ENCODE results near the gene ZDHHC17.
"Not testable (repeated sequence)": the region's sequence is repeated elsewhere in the genome, so short reads cannot be mapped to it uniquely, and the experiment has no call there.

ZDHHC17 gene, protein sequence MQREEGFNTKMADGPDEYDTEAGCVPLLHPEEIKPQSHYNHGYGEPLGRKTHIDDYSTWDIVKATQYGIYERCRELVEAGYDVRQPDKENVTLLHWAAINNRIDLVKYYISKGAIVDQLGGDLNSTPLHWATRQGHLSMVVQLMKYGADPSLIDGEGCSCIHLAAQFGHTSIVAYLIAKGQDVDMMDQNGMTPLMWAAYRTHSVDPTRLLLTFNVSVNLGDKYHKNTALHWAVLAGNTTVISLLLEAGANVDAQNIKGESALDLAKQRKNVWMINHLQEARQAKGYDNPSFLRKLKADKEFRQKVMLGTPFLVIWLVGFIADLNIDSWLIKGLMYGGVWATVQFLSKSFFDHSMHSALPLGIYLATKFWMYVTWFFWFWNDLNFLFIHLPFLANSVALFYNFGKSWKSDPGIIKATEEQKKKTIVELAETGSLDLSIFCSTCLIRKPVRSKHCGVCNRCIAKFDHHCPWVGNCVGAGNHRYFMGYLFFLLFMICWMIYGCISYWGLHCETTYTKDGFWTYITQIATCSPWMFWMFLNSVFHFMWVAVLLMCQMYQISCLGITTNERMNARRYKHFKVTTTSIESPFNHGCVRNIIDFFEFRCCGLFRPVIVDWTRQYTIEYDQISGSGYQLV

DNA sequence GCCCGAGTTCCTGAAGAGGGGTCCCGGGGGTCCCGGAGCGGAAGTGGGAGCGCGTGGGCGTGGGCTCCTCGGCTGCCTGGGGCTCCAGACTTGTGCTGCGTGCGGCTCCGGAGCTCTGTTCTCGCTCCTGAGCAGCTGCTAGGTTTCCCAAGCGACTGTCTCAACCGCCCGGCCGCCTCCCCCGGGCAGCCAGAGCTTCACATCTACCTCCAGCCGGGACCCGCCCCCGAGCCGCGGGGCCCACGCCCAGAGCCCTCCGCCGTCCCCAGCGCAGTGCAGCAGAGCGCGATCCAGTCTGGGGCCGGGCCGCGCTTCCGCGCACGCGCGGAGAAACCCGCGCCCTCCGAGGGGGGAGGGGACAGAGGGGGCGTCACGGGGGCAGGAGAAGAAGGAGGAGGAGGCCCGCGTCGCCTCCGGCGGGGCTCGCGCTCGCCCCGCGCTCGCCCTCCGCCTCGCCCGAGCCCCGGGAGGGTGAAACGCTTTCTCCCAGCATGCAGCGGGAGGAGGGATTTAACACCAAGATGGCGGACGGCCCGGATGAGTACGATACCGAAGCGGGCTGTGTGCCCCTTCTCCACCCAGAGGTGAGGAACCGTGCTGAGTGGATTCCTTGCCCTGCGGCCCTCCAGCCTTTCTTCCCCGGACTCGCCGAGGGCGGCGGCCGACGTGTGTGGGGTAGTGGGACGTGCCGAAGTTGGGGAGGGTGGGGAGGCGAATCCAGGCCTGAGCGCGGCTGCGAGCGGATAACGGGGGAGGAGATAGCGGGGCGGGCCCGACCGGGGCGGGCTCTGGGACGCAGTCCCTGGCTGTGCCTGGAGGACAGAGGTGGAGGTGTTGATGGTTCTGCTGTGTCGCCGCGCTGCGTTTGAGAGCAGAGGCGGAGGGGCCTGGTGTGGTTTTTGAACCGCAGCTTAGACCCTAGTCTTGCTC, at the start of gene ZDHHC17:
TSS of gene ZDHHC17 (plus strand) at position 370 of the 930 bp plus-strand sequence. CDS start at position 492, 122 bp downstream.
- DNase-seq (ENCODE audit: low read depth): peak; percentile 87

DNA sequence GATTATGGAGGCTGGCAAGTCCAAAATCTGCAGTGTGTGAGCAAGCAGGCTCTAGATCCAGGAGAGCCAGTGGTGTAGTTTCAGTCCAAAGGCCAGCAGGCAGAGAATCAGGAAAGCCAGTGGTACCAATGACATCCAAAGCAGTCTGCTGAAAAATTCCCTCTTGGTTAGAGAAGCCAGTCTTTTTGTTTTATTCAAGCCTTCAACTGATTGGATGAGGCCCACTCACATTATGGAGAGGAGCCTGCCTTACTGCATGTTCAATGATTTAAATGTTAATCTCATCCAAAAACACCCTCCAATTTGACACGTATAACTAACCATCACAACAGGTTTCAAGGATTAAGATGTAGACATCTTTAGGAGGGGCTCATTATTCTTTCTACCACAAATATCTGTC, 49.5 kb upstream of the ZDHHC17 start:
- no peak for DNase-seq (ENCODE audit: low read depth)

DNA sequence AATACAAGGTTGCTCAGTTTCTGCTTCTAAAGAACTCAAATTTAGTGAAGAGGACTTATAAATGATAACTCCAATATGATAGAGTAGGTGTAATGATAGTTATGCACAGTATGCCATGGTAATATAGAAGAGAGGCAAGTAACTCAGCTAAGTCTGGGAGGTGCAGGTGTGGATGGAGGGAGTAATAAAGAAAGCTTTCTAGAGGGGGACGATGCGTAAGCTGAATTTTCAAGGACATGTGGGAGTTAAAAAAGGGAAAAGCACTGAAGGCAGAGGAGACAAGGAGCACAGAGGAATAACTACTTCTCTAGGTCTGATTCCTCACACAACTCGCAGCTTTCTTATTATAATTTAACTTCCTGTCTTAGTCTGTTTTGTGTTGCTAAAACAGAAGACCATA, 49.1 kb upstream of the ZDHHC17 start:
- DNase-seq (ENCODE audit: low read depth): no peak

DNA sequence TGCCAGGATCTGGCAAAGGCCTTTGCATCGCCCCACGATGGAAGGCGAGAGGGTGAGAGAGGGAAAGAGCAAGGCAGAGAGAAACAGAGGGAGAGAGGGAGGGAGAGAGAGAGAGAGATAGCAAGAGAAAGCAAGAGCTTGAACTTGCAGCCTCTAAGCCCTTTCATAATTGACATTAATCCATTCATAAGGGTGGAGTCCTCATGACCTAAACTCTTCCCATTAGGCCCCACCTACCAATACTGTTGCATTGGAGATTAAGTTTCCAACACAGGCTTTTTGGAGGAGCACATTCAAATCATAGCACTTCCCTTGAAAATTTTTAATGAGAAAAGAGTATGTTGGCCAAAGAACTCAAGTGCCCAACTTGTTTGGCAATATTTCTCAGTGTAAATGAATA, 48.6 kb upstream of the ZDHHC17 start:
- no peak for DNase-seq (ENCODE audit: low read depth)

DNA sequence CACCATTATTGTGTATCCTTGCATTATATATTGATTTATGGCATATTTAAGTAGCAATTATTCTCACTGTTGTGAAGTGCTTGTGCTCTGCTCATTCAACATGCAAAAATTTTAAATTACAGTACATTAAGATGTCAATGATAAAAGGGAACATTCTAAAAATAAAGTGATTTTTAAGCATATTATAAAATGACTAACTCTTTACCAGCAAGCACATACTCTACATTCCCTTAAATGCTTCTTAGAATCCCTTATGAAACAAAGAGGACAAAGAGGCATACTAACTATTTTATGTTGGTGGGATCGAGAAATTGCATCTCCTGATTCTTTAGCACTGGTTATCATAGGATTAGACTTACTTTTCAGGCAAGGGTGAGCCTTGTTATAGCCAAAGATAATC, 46.6 kb upstream of the ZDHHC17 start:
- DNase-seq (ENCODE audit: low read depth): no peak

DNA sequence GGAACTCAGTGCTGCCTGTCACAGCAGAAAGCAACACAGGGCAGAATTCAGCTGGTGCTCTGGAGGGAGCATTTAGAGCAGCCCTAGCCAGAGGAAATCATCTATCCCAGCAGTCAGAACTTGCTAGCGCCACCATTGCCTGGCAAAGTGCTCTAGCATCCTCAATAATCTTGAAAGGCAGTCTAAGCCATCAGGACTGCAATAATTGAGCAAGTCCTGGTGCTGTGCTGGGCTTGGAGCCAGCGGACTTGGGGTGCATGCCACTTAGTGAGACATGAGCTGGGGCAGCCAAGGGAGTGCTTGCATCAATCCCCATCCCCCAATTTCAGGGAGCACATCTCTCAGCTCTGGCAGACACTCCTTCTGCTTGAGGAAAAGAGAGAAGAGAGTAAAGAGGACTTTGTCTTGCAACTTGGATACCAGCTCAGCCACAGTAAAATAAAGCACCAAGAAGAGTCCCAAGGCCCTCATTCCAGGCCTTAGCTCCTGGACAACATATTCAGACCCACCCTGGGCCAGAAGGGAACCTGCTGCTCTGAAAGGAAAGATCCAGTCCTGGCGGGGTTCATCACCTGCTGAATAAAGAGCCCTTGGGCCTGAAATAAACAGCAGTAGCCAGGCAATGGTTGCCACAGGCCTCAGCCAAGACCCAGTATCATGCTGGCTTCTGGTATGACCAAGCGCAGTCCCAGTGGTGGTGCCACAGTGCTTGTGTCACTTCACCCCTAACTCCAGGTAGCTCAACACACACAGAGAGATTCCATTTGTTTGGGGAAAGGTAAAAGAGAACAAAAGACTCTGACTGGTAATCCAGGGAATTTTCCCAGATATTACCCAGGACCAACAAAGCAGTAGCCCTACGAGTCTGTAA, 44.5 kb upstream of the ZDHHC17 start:
- no peak for DNase-seq (ENCODE audit: low read depth)

DNA sequence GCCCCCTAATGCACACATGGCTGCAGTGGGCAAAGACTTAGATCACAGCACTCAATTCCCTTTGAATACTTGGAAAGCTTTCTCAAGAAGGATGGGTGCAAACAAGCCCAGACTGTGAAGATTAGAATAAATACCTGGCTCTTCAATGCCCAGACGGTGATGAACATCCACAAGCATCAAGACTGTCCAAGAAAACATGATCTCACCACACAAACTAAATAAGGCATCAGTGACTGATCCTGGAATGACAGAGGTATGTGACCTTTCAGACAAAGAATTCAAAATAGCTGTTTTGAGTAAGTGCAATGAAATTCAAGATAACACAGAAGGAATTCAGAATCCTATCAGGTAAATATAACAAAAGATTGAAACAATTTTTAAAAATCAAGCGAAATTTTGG, 43.8 kb upstream of the ZDHHC17 start:
- DNase-seq (ENCODE audit: low read depth): no peak

DNA sequence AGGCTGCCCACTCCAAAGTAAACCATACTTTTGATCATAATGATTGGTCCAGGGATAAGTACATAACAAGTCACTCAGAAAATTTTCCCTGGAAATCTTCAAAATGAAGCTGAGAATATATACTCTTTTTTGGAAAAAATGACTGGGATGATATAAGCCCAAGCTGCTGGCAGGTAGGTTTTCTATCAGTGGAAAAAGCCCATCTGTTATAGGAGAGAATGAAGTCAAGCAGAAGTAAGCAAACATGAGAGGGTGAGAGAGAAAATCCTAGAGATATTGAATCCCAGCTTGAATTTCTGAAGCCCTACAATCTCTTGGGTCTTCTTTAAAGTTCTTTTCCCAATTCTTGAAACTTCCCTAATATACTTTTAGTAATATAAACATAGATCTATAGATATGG, 37.3 kb upstream of the ZDHHC17 start:
- no peak for DNase-seq (ENCODE audit: low read depth)

DNA sequence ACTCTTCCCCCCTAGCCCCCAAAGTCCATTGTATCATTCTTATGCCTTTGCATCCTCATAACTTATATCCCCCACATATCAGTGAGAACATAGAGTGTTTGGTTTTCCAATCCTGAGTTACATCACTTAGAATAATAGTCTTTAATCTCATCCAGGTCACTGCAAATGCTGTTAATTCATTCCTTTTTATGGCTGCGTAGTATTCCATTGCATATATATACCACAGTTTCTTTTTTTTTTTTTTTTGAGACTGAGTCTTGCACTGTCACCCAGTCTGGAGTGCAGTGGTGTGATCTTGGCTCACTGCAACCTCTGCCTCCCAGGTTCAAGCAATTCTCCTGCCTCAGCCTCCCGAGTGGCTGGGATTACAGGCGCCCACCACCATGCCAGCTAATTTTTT, 31.7 kb upstream of the ZDHHC17 start:
- DNase-seq (ENCODE audit: low read depth): not testable (repeated sequence)

DNA sequence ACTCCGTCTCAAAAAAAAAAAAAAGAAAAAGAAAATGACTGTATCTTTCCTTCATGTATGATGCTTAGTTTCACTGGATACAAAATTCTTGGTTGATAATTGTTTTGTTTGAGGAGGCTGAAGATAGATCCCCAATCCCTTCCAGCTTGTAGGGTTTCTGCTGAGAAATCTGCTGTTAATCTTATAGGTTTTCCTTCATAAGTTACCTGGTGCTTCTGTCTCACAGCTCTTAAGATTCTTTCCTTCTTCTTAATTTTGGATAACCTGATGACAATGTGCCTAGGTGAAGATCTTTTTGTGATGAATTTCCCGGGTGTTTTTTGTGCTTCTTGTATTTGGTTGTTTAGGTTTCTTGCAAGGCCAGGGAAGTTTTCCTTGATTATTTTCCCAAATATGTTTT, 26.2 kb upstream of the ZDHHC17 start:
- not testable (repeated sequence) for DNase-seq (ENCODE audit: low read depth)

DNA sequence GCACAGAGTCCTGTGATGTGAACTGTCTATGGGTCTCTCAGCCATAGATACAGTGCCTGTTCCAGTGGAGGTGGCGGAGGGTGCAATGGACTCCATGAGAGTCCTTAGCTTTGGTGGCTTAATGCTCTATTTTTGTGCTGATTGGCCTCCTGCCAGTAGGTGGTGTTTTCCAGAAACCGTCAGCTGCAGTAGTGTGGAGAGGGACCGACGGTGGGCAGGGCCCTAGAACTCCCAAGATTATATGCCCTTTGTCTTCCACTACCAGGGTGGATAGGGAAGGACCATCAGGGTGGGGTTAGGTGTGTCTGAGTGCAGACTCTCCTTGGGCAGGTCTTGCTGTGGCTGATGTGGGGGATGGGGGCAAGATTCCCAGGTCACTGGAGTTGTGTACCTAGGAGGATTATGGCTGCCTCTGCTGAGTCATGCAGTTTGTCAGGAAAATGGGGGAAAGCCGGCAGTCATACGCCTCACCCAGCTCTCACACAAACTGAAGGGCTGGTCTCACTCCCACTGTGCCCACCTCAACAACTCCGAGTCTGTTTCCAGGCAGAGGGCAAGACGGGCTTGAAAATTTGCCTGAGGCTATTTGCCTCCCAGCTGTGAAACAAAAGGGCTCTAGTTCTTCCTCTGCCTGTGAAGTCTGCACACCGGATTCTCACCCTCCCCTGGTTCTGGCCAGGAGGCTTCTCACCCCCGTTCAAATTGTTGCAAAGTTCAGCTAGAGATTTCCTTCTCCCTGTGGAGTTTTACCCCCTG, 24.9 kb upstream of the ZDHHC17 start:
- DNase-seq (ENCODE audit: low read depth): no peak

DNA sequence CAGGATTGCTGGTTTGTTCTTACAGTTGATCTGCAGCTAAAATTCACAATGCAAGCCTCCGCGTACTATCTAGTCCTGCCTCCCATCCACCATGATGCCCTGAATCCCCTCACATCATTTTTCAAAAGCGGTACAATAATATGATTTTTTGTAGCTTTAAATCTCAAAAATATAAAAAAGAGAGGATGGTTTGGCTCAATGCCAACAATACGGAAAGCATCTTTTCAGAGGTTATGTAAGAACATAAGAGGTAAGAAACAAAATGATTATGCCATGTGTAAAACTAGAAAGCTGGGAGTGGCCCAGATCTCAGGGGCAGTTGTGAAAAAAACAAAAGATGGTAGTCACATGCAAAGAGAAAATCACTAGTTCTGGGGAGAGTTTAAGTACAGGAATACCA, 24.0 kb upstream of the ZDHHC17 start:
- DNase-seq (ENCODE audit: low read depth): no peak

DNA sequence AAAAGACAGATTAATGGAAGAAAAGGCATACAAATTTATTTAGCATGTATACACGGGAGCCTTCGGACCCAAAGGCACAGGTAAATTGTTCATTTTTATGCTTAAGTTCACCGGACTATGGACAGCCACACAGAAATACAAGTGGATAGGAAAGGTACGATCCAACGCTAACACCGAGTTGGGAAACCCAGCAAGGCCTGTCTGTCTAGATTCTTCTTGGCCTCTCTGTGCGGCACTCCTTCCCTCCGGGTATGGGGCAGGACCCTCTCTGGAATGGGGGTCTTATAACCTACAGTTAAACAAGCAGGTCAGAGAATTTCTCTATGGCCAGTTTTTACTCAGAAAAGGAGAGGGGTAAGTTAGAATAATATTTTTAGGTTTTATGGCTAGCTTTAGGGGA, 23.4 kb upstream of the ZDHHC17 start:
- no peak for DNase-seq (ENCODE audit: low read depth)

DNA sequence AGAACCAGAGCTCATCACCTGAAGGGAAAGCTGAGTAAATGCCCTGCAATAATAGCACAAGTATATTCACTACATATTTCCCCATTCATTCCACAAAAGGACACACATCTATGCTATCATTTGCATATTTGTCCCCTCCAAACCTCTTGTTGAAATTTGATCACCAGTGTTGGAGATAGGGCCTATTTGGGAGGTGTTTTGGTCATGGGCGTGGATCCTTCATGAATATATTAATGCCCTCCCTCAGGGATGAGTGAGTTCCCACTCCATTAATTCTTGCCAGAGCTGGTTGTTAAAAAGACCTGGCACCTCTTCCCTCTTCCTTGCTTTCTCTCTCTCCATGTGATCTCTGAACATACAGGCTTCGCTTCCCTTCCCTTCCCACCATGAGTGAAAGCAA, 18.6 kb upstream of the ZDHHC17 start:
- DNase-seq (ENCODE audit: low read depth): no peak

DNA sequence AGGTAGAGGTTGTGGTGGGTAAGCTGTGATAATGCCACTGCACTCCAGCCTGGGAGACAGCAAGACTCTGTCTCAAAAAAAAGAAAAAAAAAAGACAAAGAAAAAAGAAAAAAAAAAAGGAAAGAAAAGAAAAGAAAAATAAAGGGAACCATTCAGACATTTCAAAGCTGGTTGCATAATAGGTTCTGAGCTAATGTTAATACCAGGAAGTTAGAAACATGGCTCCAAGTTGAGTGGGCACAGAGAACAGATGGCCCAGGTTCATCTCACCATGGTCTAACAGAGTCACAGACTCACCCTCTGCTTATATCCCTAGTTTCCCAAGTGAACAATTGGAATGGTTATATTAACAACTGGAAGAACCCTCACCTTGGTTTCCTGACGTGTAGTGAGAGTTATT, 17.4 kb upstream of the ZDHHC17 start:
- no peak for DNase-seq (ENCODE audit: low read depth)

DNA sequence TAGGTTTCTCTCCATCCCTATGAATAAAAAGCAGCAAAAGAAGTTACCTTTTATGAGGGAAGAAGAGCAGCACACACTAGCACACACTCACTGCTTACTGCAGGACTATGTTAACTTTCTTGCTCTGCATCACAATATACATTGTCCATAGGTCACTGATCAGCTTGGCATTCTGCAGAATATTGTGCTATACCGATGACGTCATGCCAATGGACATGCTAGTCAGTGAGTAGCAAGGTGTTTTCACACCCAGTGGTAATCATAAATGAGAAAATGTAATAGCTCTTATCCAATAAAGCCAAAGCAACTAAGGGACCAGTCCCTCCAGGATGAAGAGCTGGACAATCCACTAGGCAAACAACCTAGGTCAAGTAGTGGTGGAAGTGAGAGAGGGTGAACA, 16.7 kb upstream of the ZDHHC17 start:
- DNase-seq (ENCODE audit: low read depth): no peak

DNA sequence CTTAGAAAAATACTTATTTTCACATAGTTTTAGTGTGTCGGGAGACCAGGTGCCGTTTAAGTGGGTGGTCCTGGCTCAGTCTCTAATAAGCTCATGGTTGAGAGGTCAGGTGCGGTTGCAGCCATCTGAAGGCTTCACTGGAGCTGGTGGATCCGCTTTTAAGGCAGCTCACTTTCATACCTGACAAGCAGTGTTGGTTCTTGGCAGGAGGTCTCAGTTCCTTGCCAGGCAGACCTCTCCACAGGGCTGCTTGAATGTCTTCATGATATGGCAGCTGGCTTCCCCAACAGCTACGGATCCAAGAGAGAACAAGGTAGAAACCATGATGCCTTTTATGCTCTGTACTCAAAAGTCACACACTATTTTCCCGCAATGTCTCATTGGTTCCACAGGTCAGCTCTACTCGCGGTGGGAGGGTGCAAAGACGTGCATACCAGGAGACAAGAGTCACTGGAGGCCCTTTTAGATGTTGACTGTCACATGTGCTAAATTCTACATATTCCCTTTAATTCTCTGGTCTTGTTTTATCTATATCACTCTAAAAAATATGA, 8.0 kb upstream of the ZDHHC17 start:
- no peak for DNase-seq (ENCODE audit: low read depth)

DNA sequence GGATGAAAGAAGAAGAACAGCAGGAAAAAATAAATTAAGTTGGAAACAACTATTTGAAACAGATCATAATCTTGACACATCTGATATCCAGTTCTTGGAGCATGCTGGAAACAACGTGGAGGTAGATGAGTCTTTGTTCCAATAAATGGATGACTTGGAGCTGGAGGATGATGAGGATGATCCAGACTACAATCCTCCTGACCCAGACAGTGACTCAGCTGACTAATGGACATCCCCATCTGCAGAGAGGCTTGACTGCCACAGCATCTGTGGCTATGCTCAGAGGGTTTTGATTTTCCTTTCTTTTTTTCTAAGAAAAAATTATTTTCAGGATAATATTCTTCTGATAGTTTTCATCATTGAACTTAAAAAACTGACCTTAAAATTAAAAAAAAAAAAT, 6.2 kb upstream of the ZDHHC17 start:
- no peak for DNase-seq (ENCODE audit: low read depth)

DNA sequence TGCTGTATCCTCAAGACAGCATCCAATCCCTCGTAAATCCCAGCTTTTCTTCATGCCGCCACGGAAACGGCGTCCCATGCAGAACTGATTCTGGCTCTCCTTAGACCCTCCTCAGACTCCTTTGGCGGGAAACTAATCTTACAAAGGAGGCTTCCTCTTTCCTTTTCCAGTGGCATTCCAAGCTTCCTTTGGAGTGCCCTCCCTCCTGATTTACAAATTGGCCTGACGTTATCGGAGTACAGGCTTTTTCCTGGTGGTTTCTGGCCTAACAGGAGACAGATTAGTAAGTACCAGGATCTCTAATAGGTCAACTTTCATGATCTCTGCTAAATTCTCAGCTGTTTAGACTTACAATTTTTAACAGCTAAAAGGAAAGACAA, 1.3 kb upstream of the ZDHHC17 start:
- DNase-seq (ENCODE audit: low read depth): no peak

DNA sequence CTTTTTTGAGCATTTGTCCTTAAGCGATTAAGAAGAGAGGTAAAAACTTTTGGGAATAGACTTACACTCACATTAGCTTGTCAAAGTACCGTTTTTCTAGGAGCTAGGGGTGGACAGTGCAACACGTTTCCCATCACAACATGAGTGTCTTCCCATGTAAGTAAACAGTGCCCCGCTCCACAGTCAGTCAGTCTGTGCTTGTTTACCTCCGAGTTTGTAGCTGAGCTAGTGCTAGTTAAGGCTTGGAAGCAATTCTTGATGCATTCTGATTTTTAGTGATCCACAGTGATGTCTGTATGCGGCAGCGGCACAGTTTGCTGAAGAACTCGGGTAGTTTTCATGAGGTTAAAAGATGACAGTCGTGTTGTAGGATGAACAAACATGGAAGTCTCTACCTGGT, 941 bp downstream of the ZDHHC17 start:
- DNase-seq (ENCODE audit: low read depth): no peak

DNA sequence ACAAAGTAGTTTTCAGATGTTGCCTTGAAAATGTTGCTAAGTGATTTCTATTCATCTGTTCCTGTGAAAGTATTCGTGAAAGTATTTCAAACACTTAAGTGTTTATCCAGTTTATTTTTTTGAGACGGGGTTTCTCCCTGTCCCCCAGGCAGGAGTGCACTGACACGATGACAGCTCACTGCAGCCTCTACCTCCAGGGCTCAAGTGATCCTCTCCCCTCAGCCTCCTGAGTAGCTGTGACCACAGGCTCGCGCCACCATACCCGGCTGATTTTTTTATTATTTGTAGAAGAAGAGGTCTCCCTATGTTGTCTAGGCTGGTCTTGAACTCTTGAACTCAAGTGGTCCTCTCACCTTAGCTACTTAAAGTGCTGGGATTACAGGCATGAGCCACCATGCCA, 1.7 kb downstream of the ZDHHC17 start:
- no peak for DNase-seq (ENCODE audit: low read depth)
